Measurements from ENCODE around the gene SPPL3. TPM values are rescaled to one million over a fixed set of nuclear protein-coding genes. Genes with fewer than 3 reads are reported as not detected.

The SPPL3 gene
- total and polyA plus RNA-seq, 5 experiments from 2014 or later, result 23.3 to 56.2 (median 37.3) TPM

DNA sequence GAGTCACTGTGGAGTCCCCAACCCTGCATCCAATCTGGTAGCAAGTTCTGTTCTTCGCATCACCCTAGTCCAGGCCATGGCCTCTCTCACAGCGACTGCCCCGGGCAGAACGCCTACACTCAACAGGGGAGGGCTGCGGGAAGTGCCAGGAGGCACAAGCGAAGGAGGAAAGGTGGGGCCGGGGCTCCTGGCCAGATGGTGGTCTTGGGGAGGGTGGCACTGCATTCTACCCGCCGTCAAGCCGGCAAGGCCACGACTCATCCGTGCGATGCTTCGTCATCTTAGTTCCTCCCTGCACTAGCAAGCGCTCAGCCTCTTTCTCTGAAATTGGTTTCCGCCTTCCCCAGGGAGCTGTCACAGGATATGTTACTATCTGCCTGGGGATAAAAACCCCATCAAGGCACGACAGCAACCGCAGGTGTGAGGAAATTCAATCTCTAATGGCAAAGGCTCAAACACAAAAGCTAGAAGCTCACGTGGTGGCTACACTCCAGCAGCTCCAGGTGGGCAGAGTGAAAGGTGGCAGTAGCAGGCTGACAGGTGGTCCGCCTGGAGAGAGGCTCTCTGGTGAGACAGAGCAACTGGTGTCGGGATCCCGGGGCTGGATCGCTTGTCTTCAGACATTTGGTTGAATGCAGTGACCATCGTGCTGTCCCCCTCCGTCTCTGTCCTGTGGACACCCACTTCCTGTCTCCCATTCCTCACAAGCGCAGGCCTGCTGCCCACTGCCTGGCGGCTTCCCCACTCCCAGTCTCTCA lies 144.4 kb downstream of the SPPL3 start:
- POLR2A ChIA-PET, result no interaction called here
- Mint-ChIP-seq H3K36me3 (peaks cover 4 to 40% (median 6%) of the 10 kb centered on the region in 3 donors), H3K27ac (peak overlapping the region in 6 of 10 donors; percentile 12 to 87 (median 50)), H3K9me3 (peaks cover 0 to 9% (median 5%) of the 10 kb centered on the region in 9 donors), H3K4me1 (peaks cover 0 to 4% (median 0%) of the 10 kb centered on the region in 4 donors), H3K4me3 (no peak overlapping the region), H3K27me3 (no peaks in the 10 kb centered on the region)
- ATAC-seq (no peak), DNase-seq (no peak)

DNA sequence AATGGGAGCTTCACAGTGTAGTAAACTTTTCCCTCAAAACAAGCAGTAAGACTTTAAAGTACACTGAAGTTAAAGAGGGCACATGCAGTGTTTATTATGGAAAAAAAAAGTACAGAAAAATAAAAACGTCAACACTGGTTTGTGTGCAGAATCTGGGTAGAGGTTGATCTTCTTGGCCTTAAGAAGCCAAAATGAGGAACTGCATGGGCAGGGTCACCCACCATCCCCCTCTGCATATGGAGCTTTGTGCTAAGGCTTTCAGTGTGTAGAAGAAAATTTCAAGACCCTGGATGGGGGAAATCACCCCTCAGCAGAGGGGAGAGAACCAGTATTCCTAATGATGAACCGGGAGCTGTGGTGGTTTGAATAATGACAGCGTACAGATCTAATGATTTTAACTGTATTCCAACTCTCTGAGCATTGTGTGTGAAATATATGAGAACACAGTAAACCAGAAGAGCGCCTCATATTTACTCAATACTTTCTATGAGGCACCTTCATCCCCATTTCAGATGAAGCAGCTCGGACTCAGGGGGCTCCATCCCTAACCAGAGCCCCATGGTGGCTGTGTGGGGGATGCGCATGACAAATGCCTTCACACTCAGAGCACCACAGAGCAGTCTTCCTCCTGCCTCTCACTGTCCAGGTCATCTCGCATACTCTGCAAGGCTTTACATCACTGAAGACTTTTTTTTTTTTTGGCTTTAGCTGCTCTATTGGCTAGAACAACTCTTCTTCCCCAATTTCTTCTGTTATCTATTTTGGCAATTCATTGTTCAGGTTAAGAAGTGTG lies 145.2 kb downstream of the SPPL3 start:
- H3K4me3 Mint-ChIP-seq, result no peak overlapping the region
- no peak for ATAC-seq
- peaks cover 2 to 33% (median 6%) of the 10 kb centered on the region in 3 donors for H3K36me3 Mint-ChIP-seq
- H3K27ac Mint-ChIP-seq, result peak overlapping the region in 6 of 10 donors; percentile 29 to 72 (median 40)
- POLR2A ChIA-PET, result no interaction called here
- peaks cover 0 to 10% (median 6%) of the 10 kb centered on the region in 9 donors for H3K9me3 Mint-ChIP-seq
- H3K27me3 Mint-ChIP-seq, result no peaks in the 10 kb centered on the region
- H3K4me1 Mint-ChIP-seq, result peaks cover 0 to 4% (median 0%) of the 10 kb centered on the region in 4 donors
- DNase-seq, result no peak

DNA sequence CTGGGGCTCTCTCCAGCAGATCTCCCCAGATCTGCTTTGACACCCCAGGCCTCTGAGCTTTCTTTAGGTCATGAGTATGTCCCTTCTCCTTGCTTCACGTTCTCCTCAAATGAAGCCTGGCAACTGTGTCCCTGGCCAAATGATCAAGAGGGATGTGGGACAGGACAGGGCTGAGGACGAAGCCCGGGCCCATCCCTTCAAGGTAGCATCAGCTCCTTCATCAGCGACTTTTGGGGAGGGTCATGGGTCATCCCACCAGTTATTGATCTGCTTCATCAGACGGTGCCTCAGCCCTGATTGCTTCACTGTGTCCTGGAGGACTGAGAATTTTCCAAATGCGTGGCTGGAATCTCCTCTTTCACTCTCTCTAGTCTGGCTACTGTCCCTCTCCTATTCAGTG lies 146.2 kb downstream of the SPPL3 start:
- ATAC-seq, result no peak
- Mint-ChIP-seq H3K4me3 (no peak overlapping the region), H3K27me3 (peaks cover 0 to 4% (median 2%) of the 10 kb centered on the region in 5 donors), H3K27ac (peak overlapping the region in 1 of 10 donors; percentile 15), H3K9me3 (peaks cover 0 to 14% (median 6%) of the 10 kb centered on the region in 9 donors), H3K4me1 (peaks cover 0 to 4% (median 0%) of the 10 kb centered on the region in 4 donors), H3K36me3 (peaks cover 2 to 23% (median 6%) of the 10 kb centered on the region in 3 donors)
- DNase-seq, result no peak
- POLR2A ChIA-PET, result no interaction called here

DNA sequence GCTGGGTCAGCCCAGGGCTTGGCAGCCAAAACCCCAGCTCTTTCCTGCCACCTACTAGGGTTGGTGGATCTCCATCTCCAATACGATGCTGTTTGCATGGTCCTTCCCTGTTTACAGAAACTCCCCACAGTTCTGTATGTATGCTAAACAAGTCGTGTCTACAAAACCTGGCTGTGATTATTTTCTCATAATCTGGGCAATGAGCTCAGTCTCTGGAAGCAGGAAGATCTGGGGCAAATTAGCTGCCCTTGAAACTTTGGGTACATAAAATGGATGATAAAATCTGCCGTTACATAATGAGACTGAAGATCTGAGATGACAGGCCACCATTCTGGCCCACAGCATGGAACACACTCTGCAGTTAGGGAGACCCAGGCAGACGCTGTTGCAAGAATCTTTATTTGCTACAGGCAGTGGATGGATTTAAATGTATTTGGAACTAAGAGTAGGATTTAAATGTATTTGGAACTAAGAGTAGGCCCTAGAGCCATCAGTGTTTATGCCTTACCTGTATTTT lies 146.9 kb downstream of the SPPL3 start:
- peaks cover 0 to 14% (median 6%) of the 10 kb centered on the region in 9 donors for H3K9me3 Mint-ChIP-seq
- POLR2A ChIA-PET, result no interaction called here
- DNase-seq (no peak), ATAC-seq (no peak)
- no peak overlapping the region for H3K4me3 Mint-ChIP-seq
- peaks cover 0 to 4% (median 0%) of the 10 kb centered on the region in 4 donors for H3K4me1 Mint-ChIP-seq
- peaks cover 0 to 5% (median 2%) of the 10 kb centered on the region in 5 donors for H3K27me3 Mint-ChIP-seq
- no peak overlapping the region for H3K27ac Mint-ChIP-seq
- H3K36me3 Mint-ChIP-seq, result peaks cover 2 to 17% (median 6%) of the 10 kb centered on the region in 3 donors

DNA sequence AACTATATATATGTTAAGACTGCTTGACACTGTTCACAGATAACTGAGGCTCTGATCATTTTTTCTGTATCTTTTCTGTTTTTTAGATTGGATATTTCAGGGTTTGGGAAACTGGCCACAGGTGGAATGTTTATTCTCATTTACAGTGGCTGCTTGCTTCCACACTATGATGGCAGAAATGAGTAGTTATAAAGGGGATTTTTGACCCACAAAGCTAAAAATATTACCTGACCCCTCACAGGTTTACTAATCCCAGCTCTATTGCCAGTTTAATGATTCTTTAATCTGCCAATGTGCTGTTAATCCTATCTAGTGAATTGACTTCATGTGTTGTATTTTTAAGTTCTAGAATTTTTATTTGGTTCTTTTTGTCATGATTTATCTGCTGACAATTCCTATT lies 148.9 kb downstream of the SPPL3 start:
- DNase-seq (no peak), ATAC-seq (no peak)
- peak overlapping the region in 2 of 10 donors; percentile 15 to 38 for H3K27ac Mint-ChIP-seq
- peaks cover 0 to 14% (median 6%) of the 10 kb centered on the region in 9 donors for H3K9me3 Mint-ChIP-seq
- H3K4me1 Mint-ChIP-seq, result peaks cover 0 to 3% (median 0%) of the 10 kb centered on the region in 4 donors
- peaks cover 0 to 6% (median 2%) of the 10 kb centered on the region in 3 donors for H3K36me3 Mint-ChIP-seq
- no peak overlapping the region for H3K4me3 Mint-ChIP-seq
- POLR2A ChIA-PET, result no interaction called here
- peaks cover 0 to 10% (median 8%) of the 10 kb centered on the region in 5 donors for H3K27me3 Mint-ChIP-seq

DNA sequence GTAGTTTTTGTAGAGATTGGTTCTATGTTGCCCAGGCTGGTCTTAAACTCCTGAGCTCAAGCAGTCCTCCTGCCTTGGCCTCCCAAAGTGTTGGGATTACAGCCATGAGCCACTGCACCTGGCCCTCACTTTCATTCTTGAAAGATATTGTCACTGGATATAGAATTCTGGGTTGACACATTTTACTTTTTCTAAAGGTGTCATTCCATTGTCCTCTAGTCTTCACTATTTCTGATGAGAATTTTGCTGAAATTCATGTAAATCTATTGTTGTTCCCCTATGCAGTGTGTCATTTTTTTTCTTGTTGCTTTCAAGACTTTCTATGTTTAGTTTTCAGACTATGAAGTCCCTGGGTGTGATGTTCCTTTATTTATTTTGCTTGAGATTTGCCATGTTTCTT lies 149.4 kb downstream of the SPPL3 start:
- H3K9me3 Mint-ChIP-seq, result peaks cover 0 to 14% (median 6%) of the 10 kb centered on the region in 9 donors
- peaks cover 0 to 3% (median 0%) of the 10 kb centered on the region in 4 donors for H3K4me1 Mint-ChIP-seq
- ATAC-seq (no peak), DNase-seq (no peak)
- H3K27me3 Mint-ChIP-seq, result peaks cover 0 to 10% (median 8%) of the 10 kb centered on the region in 5 donors
- H3K27ac Mint-ChIP-seq, result no peak overlapping the region
- POLR2A ChIA-PET, result no interaction called here
- no peak overlapping the region for H3K4me3 Mint-ChIP-seq
- peaks cover 0 to 6% (median 2%) of the 10 kb centered on the region in 3 donors for H3K36me3 Mint-ChIP-seq

DNA sequence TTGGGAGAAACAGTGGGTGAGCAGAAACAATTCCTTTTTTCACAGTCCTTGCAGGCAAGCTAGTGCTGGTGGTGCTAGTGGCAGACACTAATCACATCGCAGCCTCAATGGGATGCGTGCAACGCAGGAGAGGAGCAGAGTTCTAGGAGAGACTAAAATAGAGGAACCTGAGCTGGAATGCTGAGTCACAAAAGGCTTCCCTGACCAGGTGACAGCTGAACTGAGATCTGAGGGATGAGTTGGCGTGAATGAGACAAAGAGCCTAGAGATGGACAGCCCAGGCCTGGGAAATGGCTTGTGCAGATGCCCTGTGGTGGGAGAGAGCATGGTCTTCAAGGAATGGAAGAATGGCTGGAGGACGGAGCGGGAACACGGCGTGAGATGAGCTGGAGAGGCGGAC lies 152.8 kb downstream of the SPPL3 start:
- POLR2A ChIA-PET, result no interaction called here
- H3K27ac Mint-ChIP-seq, result no peak overlapping the region
- peaks cover 0 to 5% (median 0%) of the 10 kb centered on the region in 4 donors for H3K4me1 Mint-ChIP-seq
- peaks cover 0 to 6% (median 2%) of the 10 kb centered on the region in 3 donors for H3K36me3 Mint-ChIP-seq
- no peak for ATAC-seq
- DNase-seq, result no peak
- no peak overlapping the region for H3K4me3 Mint-ChIP-seq
- H3K27me3 Mint-ChIP-seq, result peaks cover 0 to 10% (median 8%) of the 10 kb centered on the region in 5 donors
- peaks cover 0 to 14% (median 6%) of the 10 kb centered on the region in 9 donors for H3K9me3 Mint-ChIP-seq

DNA sequence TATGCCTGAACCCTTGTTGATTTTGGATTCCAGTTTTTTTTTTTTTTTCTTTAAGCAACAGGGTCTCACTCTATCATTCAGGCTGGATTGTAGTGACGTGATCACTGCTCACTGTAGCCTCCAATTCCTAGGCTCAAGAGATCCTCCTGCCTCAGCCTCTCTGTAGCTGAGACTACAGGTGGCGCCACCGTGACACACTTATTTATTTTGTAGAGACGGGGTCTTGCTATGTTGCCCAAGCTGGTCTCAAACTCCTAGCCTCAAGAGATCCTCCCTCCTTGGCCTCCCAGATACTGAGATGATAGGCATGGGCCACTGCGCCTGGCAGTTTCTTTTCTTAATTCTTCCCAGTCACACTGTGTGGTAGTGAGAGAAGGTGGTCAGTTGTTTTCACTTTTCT lies 153.4 kb downstream of the SPPL3 start:
- peaks cover 0 to 14% (median 6%) of the 10 kb centered on the region in 9 donors for H3K9me3 Mint-ChIP-seq
- POLR2A ChIA-PET, result no interaction called here
- no peak overlapping the region for H3K4me3 Mint-ChIP-seq
- ATAC-seq (no peak), DNase-seq (no peak)
- H3K27ac Mint-ChIP-seq, result no peak overlapping the region
- H3K4me1 Mint-ChIP-seq, result peaks cover 0 to 5% (median 0%) of the 10 kb centered on the region in 4 donors
- peaks cover 0 to 6% (median 2%) of the 10 kb centered on the region in 3 donors for H3K36me3 Mint-ChIP-seq
- peaks cover 0 to 10% (median 8%) of the 10 kb centered on the region in 5 donors for H3K27me3 Mint-ChIP-seq

DNA sequence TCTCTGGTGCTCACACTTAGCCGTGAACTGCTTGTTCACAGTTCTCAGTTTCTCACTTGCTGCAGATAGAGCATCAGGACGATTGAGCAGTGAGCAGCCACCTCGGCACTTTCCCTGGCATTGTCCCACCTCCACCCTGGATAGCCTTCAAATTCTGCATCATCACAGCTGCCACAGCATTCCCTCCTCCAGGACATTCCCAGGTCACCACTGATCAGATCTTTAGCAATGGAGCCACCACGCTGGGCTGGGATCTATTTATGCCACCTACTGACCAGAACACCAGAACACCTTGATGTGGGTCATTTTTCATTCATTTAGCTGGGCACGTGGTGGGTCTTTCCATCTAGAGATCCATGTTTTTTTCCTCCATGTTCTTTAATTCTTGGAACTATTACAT lies 154.9 kb downstream of the SPPL3 start:
- Mint-ChIP-seq H3K27ac (no peak overlapping the region), H3K36me3 (no peaks in the 10 kb centered on the region), H3K4me1 (peaks cover 0 to 5% (median 0%) of the 10 kb centered on the region in 4 donors), H3K4me3 (no peak overlapping the region), H3K9me3 (peaks cover 0 to 4% (median 0%) of the 10 kb centered on the region in 9 donors), H3K27me3 (peaks cover 0 to 10% (median 8%) of the 10 kb centered on the region in 5 donors)
- ATAC-seq (no peak), DNase-seq (no peak)
- POLR2A ChIA-PET, result interaction anchor here (0.7 kb wide), 1 partner anchor 92 kb away, joined by 3 read pairs; no protein-coding TSS in a partner anchor

DNA sequence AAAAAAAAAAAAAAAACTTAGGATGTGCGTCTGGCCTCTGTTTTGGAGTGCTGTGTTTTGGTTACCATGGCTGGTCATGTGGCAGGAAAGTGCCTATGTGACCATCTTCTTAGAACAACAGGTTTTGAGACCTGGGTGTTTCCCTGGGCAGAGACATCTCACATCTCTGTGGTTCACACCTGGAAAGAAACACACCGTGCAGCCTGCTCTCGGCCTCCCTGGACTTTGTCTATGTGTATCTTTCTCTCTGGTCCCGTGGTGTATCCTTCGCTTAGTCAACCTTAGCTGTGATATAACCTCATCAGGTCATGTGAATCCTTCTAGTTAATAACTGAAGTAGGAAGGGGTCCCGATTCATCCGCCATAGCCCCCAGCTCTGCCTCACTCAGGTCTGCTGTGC lies 155.9 kb downstream of the SPPL3 start:
- ATAC-seq, result no peak
- H3K4me1 Mint-ChIP-seq, result peaks cover 0 to 5% (median 0%) of the 10 kb centered on the region in 4 donors
- no peaks in the 10 kb centered on the region for H3K9me3 Mint-ChIP-seq
- no peak for DNase-seq
- no peaks in the 10 kb centered on the region for H3K36me3 Mint-ChIP-seq
- H3K27me3 Mint-ChIP-seq, result peaks cover 0 to 10% (median 4%) of the 10 kb centered on the region in 5 donors
- POLR2A ChIA-PET, result no interaction called here
- no peak overlapping the region for H3K4me3 Mint-ChIP-seq
- no peak overlapping the region for H3K27ac Mint-ChIP-seq

DNA sequence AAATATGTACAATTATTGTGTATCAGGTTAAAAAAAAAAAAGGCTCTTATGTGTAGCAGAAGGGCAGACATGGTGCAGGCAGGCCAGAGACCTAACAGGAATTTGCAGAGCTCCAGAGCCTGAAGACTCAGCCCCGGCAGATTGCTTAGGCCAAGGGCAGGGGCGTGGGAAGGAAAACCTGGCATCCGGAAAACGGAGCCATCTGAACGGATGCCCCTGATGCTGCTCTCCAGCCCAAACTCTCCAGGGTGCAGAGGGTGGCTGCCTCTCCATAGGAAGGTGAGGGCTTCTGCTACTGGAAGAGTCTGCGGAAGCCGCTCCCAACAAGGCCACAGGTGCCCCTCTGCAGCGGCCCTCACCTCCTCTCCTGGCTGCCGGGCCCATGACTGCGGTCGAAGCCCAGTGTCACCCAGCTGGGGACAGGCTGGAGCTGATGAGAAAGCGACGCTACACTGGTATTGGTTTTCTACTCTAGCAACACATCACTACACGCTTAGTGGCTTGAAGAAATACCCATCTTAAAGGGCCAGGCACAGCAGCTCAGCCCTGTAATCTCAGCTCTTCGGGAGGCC lies 159.2 kb downstream of the SPPL3 start:
- Mint-ChIP-seq H3K27me3 (no peaks in the 10 kb centered on the region), H3K4me3 (no peak overlapping the region), H3K9me3 (no peaks in the 10 kb centered on the region), H3K4me1 (peaks cover 0 to 5% (median 0%) of the 10 kb centered on the region in 4 donors), H3K36me3 (no peaks in the 10 kb centered on the region), H3K27ac (no peak overlapping the region)
- ATAC-seq, result no peak
- POLR2A ChIA-PET, result no interaction called here
- no peak for DNase-seq
